NCI-H1436 treated with DMSO at 0.1 percent for 48 hours (cell line): ENCODE measurements around the gene STAM2.

Source experiments
- DNase-seq: peaks from one replicate; lab custom pipeline; 2025; lab: John Stamatoyannopoulos, UW

The STAM2 gene

GRCh38 chr2:152071092-152071491 is 104.5 kb downstream of the STAM2 start:
- DNase-seq: no peak

GRCh38 chr2:152068226-152068625 is 107.3 kb downstream of the STAM2 start:
- DNase-seq: no peak

- no peak for DNase-seq
These were observed 107.7 kb downstream of the STAM2 start for GRCh38 chr2:152067823-152068222.
